NCI-H510A treated with DMSO at 0.1 percent for 48 hours (cell line): ENCODE data around the gene MAU2.

Experiments
- DNase-seq: peaks from one replicate; lab custom pipeline; 2025; lab: John Stamatoyannopoulos, UW

MAU2 gene

GRCh38 chr19:19320361-19321140, at the start of gene MAU2, which contains the start of gene SUGP1:
Gene MAU2, plus strand, starts transcription at chr19:19320829. Its CDS starts 31 bp downstream, at chr19:19320860.
Gene SUGP1, minus strand, starts transcription at chr19:19320509. Its CDS starts 13 bp downstream, at chr19:19320496.
- DNase-seq, result peak; percentile 93

DNA sequence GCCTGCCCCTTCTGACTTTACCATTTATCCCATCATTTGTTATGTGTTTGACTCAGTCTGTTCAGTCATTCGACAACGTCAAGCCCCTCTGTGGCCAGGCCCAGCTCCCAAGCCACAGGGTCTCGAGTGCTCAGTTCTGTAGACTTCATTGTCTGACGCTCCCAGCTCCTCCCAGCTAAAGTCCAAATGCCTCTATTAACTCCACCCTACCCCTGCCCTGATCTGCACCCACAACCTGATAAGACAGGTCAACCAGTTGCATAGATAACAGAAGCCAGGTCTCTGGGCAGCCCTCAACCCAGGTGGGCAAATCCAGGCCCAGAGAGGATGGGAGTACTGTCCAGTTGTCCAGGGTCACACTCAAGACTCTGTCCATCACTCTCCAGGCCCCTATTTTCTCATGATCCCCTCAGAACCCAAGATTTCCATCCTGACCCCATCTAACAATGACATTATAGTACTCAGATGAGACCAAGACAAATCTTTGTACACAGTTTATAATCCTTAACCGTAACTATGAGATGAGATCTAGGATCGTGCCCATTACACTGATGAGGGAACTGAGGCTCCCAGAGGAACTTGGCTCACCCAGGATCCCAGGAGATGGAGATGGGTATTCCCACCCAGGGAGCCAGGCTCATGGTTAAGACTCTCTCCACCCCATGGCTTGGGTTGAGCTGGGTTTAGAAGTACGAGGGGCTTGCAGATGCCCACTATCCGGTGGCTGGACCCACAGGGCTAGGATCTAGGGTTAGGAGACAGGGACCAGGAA, 48.6 kb upstream of the MAU2 start:
- DNase-seq, result no peak

DNA sequence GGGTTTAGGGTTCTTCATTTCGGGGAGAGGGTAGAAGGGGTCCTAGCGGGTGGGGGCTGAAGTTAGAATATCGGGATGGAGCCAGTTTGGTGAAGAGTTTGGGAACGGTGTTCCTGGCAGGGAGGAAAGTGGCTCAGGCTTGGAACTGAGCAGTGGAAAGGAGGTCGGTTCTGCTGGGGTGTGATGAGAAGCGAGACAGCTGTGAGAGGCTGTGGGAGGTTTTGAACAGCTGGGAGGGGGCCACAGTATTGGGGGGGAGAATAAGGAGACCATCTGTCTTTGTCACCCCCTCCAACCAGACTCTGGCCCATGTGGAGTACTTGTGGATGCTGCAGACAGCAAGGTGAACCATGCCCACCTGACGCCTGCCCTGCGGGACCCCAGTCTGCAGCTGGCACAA, 46.5 kb upstream of the MAU2 start:
- DNase-seq, result no peak

GRCh38 chr19:19274716-19275565, 45.7 kb upstream of the MAU2 start:
- no peak for DNase-seq

DNA sequence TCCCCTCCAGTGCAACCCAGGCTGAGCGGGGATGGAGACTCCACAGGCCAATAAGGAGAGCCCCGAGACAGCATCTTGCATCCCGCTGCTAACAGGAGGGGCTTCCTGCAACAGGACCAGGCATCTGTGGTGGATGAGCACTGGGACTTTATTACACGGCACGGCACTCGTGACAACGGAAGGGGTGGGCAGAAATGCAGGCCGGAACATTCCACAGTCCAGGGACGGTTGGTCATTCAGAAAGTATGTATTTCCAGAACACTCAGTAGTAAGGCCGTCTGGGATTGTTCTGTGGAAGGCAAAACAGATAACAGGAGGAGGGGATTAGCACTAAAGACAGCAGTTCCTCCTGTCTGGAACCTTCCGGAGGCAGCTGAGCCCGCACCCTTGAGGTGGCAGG, 44.2 kb upstream of the MAU2 start:
- DNase-seq, result no peak

DNA sequence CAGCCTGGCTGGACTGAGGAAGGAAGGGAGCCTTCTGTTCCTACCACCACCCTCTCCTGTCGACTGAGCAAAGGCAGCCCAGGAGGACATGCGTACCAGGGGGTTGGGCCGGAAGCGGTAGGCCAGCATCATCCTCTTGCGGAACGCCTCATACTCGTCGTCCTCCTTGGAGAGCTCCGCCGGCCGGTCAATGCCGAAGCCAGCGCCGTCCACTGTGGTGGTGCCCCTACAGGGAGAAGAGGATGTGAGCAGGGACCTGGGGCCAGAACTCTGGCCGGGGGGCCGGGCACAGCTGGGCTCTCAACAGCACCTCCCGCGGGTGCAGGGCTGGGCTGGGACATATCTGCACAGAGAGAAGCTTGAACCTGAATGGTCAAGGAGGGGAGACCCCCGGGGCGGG, 43.8 kb upstream of the MAU2 start:
- DNase-seq, result no peak

DNA sequence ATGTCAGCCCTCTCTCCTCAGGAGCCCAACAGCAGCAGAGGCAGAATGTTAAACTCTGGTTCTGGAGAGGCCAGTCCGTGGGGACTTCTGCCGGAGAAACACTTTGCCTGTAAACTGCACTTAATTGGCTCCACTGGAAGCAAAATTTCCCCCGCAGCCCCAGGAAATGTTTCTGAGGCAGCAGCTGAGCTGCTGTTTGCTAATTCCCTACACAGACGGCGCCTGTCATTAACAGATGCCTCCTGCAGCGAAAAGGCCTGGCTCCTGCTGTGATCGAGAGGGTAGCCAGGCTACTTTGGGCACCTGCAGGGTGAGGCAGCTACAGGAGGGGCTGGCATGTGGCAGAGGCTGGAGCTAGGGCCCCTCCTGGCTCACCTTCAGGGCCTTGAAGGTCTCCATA, 42.3 kb upstream of the MAU2 start:
- DNase-seq, result peak; percentile 78

DNA sequence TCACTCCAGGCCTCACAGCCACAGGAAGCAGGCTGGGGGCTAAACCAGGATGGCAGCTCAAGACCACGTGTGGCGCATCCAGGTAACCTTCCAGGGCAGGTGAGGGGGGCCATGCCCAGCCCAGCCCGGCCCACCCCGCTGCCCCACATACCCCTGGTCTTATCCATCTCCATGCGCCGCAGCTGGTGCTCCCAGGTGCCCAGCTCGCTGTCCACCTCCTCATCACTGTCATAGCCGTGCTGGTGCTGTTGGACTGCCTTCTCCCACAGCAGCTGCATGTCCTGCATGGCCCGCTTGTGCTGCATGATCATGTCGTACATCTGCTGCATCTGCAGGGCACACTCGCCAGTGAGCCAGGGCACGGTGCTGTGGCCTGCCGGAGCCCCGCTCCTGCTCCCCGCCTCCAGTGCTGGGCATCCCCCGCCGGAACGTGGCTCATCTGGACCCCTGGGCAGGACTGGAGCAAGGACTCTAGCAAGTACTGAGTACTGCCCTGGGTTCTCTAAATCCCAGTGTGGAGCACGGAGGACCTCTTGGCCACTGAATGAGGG, 41.5 kb upstream of the MAU2 start:
- DNase-seq, result no peak

GRCh38 chr19:19279853-19280252, 40.8 kb upstream of the MAU2 start:
- no peak for DNase-seq

GRCh38 chr19:19280561-19280960, 40.1 kb upstream of the MAU2 start:
- peak; percentile 33 for DNase-seq

GRCh38 chr19:19285686-19286085, 34.9 kb upstream of the MAU2 start:
- DNase-seq, result no peak

- DNase-seq, result no peak
Observed at GRCh38 chr19:19292607-19293006, 28.0 kb upstream of the MAU2 start.

DNA sequence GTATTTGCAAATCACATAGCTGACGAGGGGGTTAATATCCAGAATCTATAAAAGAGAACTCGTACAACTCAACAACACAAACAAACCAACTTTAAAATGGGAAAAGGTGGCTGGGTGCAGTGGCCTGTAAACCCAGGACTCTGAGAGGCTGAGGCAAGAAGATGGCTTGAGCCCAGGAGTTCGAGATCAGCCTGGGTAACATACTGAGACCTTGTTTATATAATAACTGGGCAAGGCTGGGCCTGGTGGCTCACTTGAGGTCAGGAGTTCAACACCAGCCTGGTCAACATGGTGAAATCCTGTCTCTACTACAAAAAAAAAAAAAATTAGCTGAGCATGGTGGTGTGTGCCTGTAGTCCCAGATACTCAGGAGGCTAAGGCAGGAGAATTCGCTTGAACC, 25.7 kb upstream of the MAU2 start:
- no peak for DNase-seq

- no peak for DNase-seq
Observed at GRCh38 chr19:19296953-19297689, 23.5 kb upstream of the MAU2 start.

DNA sequence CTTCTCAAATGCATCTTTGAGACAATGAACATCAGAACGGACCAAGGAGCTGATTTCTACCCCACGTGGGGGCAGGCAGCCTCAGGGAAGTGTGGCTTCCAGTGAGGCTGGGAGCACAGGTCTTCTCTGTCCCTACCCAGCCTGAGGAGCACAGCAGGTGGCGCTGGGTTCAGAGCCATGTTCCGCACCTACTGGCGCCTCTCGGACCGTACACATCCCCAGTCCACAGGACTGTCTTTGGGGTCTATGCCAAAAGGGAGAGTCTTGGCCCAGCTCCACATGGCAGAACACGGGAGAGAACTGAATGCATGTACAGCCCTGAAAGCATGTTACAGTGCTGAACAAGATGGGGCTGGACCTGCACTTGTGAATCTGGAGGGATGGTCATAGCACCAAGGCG, 22.9 kb upstream of the MAU2 start:
- no peak for DNase-seq

DNA sequence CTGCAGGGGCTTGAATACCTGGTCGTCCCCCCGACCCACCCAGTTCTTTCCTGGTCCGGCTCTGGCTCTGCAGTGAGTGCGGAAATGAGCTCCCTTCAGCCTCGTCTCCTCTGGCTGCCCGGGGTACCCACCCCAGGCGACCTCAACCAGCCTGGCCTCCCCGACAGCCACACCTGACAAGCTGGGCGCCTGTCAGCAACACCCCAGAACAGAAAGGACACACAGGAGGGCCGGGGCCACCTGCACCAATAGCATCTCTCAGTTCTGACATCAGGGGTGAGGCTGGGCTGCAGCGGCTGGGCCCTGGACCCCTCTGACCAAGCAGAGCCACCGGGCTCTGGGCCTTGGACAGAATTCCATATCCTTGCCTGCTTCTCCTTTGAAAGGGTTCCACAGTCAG, 20.0 kb upstream of the MAU2 start:
- no peak for DNase-seq

DNA sequence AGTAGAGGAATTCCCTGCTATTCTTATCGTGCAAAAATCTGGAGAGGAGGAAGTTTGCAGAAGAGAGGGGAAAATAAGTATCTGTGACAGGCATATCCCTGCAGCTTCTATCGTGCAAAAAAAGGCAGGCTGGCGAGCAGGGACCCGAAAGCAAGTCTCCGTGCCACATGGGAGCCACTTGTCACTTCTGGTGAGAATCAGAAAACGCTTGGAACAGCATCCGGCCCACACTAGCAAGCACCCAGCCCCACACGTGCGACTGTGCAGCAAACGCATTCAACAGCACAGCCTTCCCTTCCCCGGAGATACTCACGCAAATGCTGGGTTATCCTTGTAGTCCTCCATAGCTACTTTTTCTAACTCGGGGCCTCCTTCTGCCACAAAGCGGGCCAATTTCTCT, 17.2 kb upstream of the MAU2 start:
- DNase-seq, result no peak

GRCh38 chr19:19304186-19304965, 16.3 kb upstream of the MAU2 start:
- no peak for DNase-seq

DNA sequence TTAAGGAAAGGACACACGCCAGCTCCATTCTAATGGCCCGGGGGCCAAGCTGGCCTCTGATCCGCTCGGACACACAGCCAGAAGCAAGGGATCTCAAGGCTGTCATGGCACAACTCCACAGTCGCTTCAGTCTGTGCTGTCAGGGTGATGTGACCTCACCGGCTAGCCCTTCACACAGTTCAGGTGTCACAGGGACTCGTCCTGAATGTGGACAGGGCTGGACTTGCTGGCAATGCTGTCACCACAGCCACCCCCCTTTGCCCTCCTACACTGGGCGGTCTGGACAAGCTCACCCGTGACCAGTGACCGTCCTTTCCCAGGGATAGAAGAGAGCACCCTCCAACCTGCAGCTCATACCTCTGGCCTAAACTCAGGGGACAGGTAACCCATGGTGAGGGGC, 15.6 kb upstream of the MAU2 start:
- no peak for DNase-seq

- no peak for DNase-seq
Observed at GRCh38 chr19:19305696-19306095, 14.9 kb upstream of the MAU2 start.

- DNase-seq, result no peak
Observed at GRCh38 chr19:19306191-19306590, 14.4 kb upstream of the MAU2 start.
